ENCODE data around the gene FAM20A. TPM values are rescaled to one million over a fixed set of nuclear protein-coding genes. Genes with fewer than 3 reads are reported as not detected.

Gene FAM20A
- total RNA-seq, 1 experiment from 2014 or later, result not detected

DNA sequence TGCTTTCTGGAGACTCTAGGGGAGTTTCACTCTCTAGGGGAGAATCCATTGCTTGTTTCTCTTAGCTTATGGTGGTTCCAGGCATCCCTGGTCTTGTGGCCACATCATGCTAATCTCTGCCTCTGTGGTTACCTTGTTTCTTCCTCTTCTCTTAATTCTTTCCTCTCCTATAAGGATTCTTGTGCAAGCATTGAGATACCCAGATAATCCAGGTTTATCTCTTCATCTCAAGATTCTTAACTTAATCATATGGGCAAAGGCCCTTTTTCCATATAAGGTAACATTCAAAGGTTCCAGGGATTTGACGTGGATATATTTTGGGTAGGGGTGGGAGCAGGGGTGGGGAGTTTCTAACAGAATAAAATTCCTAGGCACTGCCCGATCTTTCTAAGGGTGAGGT is 32.6 kb downstream of the FAM20A start (continued):
- TF ChIP-seq RAD21 (IDR thresholded peaks at IDR 0.05; ENCODE audit: low read depth) (no peak), YY1 (IDR thresholded peaks at IDR 0.05; ENCODE audit: extremely low read depth, insufficient replicate concordance, low read depth, low read length) (no peak), CBX3 (IDR thresholded peaks at IDR 0.05; ENCODE audit: low read depth) (no peak), POLR2A (IDR thresholded peaks at IDR 0.05; ENCODE audit: borderline replicate concordance, extremely low read depth, insufficient read depth, insufficient read length) (no peak), ZNF274 (IDR thresholded peaks at IDR 0.05; ENCODE audit: low read depth, low read length) (no peak), EGR1 (IDR thresholded peaks at IDR 0.05; ENCODE audit: low read depth) (no peak), EZH2phosphoT487 (IDR thresholded peaks at IDR 0.05; ENCODE audit: borderline replicate concordance) (no peak), ZFX (IDR thresholded peaks at IDR 0.05) (no peak), POLR2AphosphoS5 (IDR thresholded peaks at IDR 0.05; ENCODE audit: low read depth, low read length) (no peak)
- TF ChIP-seq, protein P1, sequence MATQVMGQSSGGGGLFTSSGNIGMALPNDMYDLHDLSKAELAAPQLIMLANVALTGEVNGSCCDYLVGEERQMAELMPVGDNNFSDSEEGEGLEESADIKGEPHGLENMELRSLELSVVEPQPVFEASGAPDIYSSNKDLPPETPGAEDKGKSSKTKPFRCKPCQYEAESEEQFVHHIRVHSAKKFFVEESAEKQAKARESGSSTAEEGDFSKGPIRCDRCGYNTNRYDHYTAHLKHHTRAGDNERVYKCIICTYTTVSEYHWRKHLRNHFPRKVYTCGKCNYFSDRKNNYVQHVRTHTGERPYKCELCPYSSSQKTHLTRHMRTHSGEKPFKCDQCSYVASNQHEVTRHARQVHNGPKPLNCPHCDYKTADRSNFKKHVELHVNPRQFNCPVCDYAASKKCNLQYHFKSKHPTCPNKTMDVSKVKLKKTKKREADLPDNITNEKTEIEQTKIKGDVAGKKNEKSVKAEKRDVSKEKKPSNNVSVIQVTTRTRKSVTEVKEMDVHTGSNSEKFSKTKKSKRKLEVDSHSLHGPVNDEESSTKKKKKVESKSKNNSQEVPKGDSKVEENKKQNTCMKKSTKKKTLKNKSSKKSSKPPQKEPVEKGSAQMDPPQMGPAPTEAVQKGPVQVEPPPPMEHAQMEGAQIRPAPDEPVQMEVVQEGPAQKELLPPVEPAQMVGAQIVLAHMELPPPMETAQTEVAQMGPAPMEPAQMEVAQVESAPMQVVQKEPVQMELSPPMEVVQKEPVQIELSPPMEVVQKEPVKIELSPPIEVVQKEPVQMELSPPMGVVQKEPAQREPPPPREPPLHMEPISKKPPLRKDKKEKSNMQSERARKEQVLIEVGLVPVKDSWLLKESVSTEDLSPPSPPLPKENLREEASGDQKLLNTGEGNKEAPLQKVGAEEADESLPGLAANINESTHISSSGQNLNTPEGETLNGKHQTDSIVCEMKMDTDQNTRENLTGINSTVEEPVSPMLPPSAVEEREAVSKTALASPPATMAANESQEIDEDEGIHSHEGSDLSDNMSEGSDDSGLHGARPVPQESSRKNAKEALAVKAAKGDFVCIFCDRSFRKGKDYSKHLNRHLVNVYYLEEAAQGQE (IDR thresholded peaks at IDR 0.05; ENCODE audit: low read depth), result no peak

DNA sequence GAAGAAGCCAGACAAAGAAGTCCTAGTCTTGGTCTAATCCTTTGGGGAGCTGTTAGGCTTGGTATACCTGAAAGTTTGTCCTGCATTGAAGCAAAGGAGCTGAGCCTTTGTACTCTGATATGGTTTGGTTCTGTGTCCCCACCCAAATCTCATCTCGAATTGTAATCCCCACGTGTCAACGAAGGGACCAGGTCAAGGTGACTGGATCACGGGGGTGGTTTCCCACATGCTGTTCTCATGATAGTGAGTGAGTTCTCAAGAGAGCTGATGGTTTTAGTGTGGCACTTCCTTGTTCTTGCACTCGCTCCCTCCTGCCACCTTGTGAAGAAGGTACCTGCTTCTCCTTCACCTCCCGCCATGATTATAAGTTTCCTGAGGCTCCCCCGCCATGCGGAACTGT is 33.6 kb downstream of the FAM20A start:
- H3K4me2 ChIP-seq (ENCODE audit: low read length), result no peak overlapping the region
- no peak for TF ChIP-seq TCF7L2 (IDR thresholded peaks at IDR 0.05; ENCODE audit: borderline replicate concordance, extremely low read depth, insufficient read depth, insufficient read length)
- TF ChIP-seq CBX3 (IDR thresholded peaks at IDR 0.05; ENCODE audit: low read depth), result no peak
- TF ChIP-seq SP1 (IDR thresholded peaks at IDR 0.05; ENCODE audit: low read depth), result no peak
- TF ChIP-seq RAD21 (IDR thresholded peaks at IDR 0.05; ENCODE audit: low read depth), result no peak
- TF ChIP-seq ELF1 (IDR thresholded peaks at IDR 0.05; ENCODE audit: borderline replicate concordance, low read depth), result no peak
- TF ChIP-seq, protein P2, sequence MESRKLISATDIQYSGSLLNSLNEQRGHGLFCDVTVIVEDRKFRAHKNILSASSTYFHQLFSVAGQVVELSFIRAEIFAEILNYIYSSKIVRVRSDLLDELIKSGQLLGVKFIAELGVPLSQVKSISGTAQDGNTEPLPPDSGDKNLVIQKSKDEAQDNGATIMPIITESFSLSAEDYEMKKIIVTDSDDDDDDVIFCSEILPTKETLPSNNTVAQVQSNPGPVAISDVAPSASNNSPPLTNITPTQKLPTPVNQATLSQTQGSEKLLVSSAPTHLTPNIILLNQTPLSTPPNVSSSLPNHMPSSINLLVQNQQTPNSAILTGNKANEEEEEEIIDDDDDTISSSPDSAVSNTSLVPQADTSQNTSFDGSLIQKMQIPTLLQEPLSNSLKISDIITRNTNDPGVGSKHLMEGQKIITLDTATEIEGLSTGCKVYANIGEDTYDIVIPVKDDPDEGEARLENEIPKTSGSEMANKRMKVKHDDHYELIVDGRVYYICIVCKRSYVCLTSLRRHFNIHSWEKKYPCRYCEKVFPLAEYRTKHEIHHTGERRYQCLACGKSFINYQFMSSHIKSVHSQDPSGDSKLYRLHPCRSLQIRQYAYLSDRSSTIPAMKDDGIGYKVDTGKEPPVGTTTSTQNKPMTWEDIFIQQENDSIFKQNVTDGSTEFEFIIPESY (IDR thresholded peaks at IDR 0.05; ENCODE audit: extremely low read depth, insufficient replicate concordance, low read length), result no peak
- TF ChIP-seq ZFX (IDR thresholded peaks at IDR 0.05), result no peak
- TF ChIP-seq, protein P3, sequence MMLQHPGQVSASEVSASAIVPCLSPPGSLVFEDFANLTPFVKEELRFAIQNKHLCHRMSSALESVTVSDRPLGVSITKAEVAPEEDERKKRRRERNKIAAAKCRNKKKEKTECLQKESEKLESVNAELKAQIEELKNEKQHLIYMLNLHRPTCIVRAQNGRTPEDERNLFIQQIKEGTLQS (IDR thresholded peaks at IDR 0.05), result no peak
- TF ChIP-seq EZH2phosphoT487 (IDR thresholded peaks at IDR 0.05; ENCODE audit: borderline replicate concordance), result no peak
- H3K36me3 ChIP-seq (ENCODE audit: control insufficient read depth in 1 of 2, insufficient read depth in 2 of 2, low read length in 2 of 2), result no peaks in the 10 kb centered on the region
- no peaks in the 10 kb centered on the region for H3K27me3 ChIP-seq (ENCODE audit: insufficient read depth, low read length)
- no peaks in the 10 kb centered on the region for H3K79me2 ChIP-seq (ENCODE audit: insufficient read depth, low read length)
- no peak overlapping the region for H3K4me3 ChIP-seq (replicated peaks in 1 of 2; ENCODE audit: low read depth in 1 of 2, low read length in 2 of 2)
- H4K20me1 ChIP-seq (ENCODE audit: insufficient read depth), result no peaks in the 10 kb centered on the region
- no TSS peak for BruUV-seq (replicated peaks)
- intact Hi-C loops (cut with micrococcal nuclease), result no loop called here
- no peaks in the 10 kb centered on the region for H3K9me2 ChIP-seq (ENCODE audit: insufficient read depth)
- no peak for DNase-seq (ENCODE audit: low read depth, low spot score)
- RAD21 ChIA-PET (ENCODE audit: low non-redundant PET in 1 of 2, low total read pairs in 2 of 2, uncharacterized antibody in 2 of 2, unreplicated experiment in 2 of 2), result no interaction called here
- H3K9me3 ChIP-seq (ENCODE audit: control insufficient read depth in 1 of 2, insufficient read depth in 1 of 2, low read depth in 1 of 2, low read length in 2 of 2), result no peaks in the 10 kb centered on the region
- H3K4me1 ChIP-seq (ENCODE audit: control insufficient read depth in 1 of 2, insufficient read depth in 2 of 2, low read length in 2 of 2), result no peaks in the 10 kb centered on the region
- CTCF ChIA-PET, result no interaction called here
- ATAC-seq, result no peak
- no peak overlapping the region for H2AFZ ChIP-seq (ENCODE audit: low read depth, low read length, poor library complexity, severe bottlenecking)
- H3K27ac ChIP-seq (ENCODE audit: low read depth, low read length), result no peak overlapping the region
- no peak overlapping the region for H3K9ac ChIP-seq (ENCODE audit: low read length)
- POLR2A ChIA-PET, result no interaction called here

Measured in HCT116 (cell line).